Measurements from ENCODE around the gene MMD2. TPM values are rescaled to one million over a fixed set of nuclear protein-coding genes. Genes with fewer than 3 reads are reported as not detected.

MMD2 gene
- total and polyA plus RNA-seq, 2 donors (not counting 3 experiments of a cell fraction or from before 2014, with no cell fraction given), result not detected

GRCh38 chr7:4911111-4911828 lies 47.7 kb downstream of the MMD2 start:
- no peaks in the 10 kb centered on the region for H3K9me1 ChIP-seq (replicated peaks; ENCODE audit: control insufficient read depth, extremely low read depth, insufficient read depth, low read length)
- POLR2A ChIA-PET, result no interaction called here
- no peak overlapping the region for H2AFZ ChIP-seq (ENCODE audit: low read depth, low read length)
- no peak overlapping the region for H3K4me3 ChIP-seq (replicated peaks in 1 of 3; ENCODE audit: insufficient read depth in 1 of 3, low read depth in 1 of 3, low read length in 3 of 3)
- TF ChIP-seq EZH2 (IDR thresholded peaks at IDR 0.05; ENCODE audit: borderline replicate concordance, low read depth, low read length, severe bottlenecking), result no peak
- no peak for TF ChIP-seq MYC (IDR thresholded peaks at IDR 0.05; ENCODE audit: low read depth, low read length)
- no peak for TF ChIP-seq JUN (IDR thresholded peaks at IDR 0.05; ENCODE audit: borderline replicate concordance, insufficient read depth, insufficient read length, low read depth)
- no peak for TF ChIP-seq FOS (IDR thresholded peaks at IDR 0.05; ENCODE audit: borderline replicate concordance, insufficient read depth, low read length)
- TF ChIP-seq POLR2AphosphoS5 (IDR thresholded peaks at IDR 0.05; ENCODE audit: insufficient read depth, low read depth, low read length), result no peak
- TF ChIP-seq MAX (IDR thresholded peaks at IDR 0.05; ENCODE audit: insufficient read depth, insufficient read length), result no peak
- no peak for TF ChIP-seq CTCF (IDR thresholded peaks at IDR 0.05; ENCODE audit: extremely low read depth in 1 of 2, insufficient read depth in 1 of 2, low read depth in 1 of 2, low read length in 2 of 2)
- no peak for TF ChIP-seq GATA2 (IDR thresholded peaks at IDR 0.05; ENCODE audit: insufficient read depth, insufficient read length, low read depth, low read length)
- no peak for TF ChIP-seq POLR2A (IDR thresholded peaks at IDR 0.05; ENCODE audit: low read depth, low read length)
- H3K36me3 ChIP-seq (ENCODE audit: control insufficient read depth in 2 of 2, extremely low read depth in 1 of 2, insufficient read depth in 2 of 2, low read length in 2 of 2), result no peaks in the 10 kb centered on the region
- no peak overlapping the region for H3K9ac ChIP-seq (replicated peaks; ENCODE audit: extremely low read depth, insufficient read depth, low read length)
- intact Hi-C loops (cut with micrococcal nuclease) (no loop called here), dilution Hi-C loops (cut with MboI; ENCODE audit: extremely low pct_ligation_motif_present, low sequenced_read_pairs) (no loop called here)
- DNase-seq (ENCODE audit: low read depth, low spot score), result no peak
- no peaks in the 10 kb centered on the region for H3K9me3 ChIP-seq (replicated peaks; ENCODE audit: control insufficient read depth, insufficient read depth, low read length)
- H3K4me2 ChIP-seq (ENCODE audit: insufficient read depth, low read length), result no peak overlapping the region
- H4K20me1 ChIP-seq (replicated peaks; ENCODE audit: control insufficient read depth, extremely low read depth, insufficient read depth, low read length), result no peaks in the 10 kb centered on the region
- H3K79me2 ChIP-seq (ENCODE audit: control insufficient read depth, insufficient read depth, low read length), result no peaks in the 10 kb centered on the region
- no peaks in the 10 kb centered on the region for H3K4me1 ChIP-seq (ENCODE audit: control insufficient read depth, extremely low read depth, insufficient read depth, low read length)
- H3K27ac ChIP-seq (ENCODE audit: insufficient read depth, low read depth, low read length), result no peak overlapping the region
- CTCF ChIA-PET, result interaction anchor here (0.6 kb wide), 1 partner anchor 119 kb away, joined by 3 read pairs; no protein-coding TSS in a partner anchor
- no peaks in the 10 kb centered on the region for H3K27me3 ChIP-seq (ENCODE audit: control insufficient read depth in 2 of 2, insufficient read depth in 2 of 2, low read length in 2 of 2)
- no TSS peak for BruUV-seq (replicated peaks)
- FAIRE-seq, result no peak
